ENCODE results near the gene TOX4. TPM values are rescaled to one million over a fixed set of nuclear protein-coding genes. Genes with fewer than 3 reads are reported as not detected.
A peak's percentile ranks its signal among the peaks of the same experiment; 100 is the strongest.

Gene TOX4
- total and polyA plus RNA-seq, 12 donors = 14.9 to 104 (median 93.8) TPM

DNA sequence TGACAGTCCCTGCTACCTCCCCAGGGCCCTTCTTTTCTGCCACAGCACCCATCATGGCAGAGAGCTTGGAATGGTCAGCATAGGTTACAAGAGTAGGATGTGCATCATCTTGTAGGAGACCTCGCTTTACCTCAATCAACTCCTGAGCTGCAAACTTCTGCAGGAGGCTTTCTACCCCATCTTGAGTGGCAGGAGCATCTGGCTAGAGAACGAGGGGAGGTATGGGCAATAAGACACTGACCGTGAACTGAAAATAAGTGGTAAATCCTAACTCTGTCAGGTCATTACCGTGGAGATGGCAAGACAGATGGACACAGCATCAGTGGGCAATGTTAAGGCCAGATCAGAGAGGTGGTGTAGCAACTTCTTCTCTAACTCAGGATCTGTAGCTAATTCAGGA is 26.4 kb downstream of the TOX4 start:
- Histone ChIP-seq H3K27ac (no peak overlapping the region), H3K4me3 (no peak overlapping the region), H3K36me3 (peaks cover 0 to 80% (median 38%) of the 10 kb centered on the region in 9 donors), H3K27me3 (no peaks in the 10 kb centered on the region), H3K4me1 (peaks cover 0 to 12% (median 0%) of the 10 kb centered on the region in 9 donors), H3K9me3 (no peaks in the 10 kb centered on the region)
- TF ChIP-seq, protein P1, sequence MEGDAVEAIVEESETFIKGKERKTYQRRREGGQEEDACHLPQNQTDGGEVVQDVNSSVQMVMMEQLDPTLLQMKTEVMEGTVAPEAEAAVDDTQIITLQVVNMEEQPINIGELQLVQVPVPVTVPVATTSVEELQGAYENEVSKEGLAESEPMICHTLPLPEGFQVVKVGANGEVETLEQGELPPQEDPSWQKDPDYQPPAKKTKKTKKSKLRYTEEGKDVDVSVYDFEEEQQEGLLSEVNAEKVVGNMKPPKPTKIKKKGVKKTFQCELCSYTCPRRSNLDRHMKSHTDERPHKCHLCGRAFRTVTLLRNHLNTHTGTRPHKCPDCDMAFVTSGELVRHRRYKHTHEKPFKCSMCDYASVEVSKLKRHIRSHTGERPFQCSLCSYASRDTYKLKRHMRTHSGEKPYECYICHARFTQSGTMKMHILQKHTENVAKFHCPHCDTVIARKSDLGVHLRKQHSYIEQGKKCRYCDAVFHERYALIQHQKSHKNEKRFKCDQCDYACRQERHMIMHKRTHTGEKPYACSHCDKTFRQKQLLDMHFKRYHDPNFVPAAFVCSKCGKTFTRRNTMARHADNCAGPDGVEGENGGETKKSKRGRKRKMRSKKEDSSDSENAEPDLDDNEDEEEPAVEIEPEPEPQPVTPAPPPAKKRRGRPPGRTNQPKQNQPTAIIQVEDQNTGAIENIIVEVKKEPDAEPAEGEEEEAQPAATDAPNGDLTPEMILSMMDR (IDR thresholded peaks at IDR 0.05) = no peak
- intact Hi-C loops (cut with DNase I) = loop anchor here in 2 of 10 donors (5.0 to 10.0 kb wide), 2 partner anchors 51 to 54 kb away; no protein-coding TSS in a partner anchor
- WGBS, 2 donors = 97% methylated on average over 4 of the region's 4 CpGs
- no peak for DNase-seq
- no peak for ATAC-seq

DNA sequence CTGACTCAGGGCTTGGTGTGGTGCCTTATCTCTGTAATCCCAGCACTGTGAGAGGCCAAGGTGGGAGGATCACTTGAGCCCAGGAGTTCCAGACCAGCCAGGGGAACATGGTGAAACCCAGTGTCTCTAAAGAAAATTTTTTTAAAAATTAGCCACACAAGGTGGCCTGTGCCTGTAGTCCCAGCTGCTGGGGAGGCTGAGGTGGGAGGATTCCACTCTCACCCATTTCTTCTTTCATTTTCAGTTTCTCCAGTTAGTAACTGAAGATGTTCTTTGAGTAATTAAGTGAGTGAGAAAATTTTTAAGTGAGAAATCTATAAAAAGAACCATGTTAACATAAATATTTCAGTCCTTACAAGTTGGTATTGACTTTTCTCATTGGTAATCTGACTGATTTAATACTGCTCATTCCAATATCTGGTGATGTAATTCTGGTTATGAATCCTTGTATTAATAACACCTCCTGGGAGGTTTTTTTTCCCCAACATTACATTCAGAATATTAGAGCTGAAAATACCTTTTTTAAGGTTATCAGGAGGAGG is 28.1 kb downstream of the TOX4 start:
- Histone ChIP-seq H3K4me3 (no peak overlapping the region), H3K4me1 (peaks cover 0 to 27% (median 13%) of the 10 kb centered on the region in 9 donors), H3K27me3 (no peaks in the 10 kb centered on the region), H3K27ac (peak overlapping the region in 1 of 10 donors; percentile 11), H3K36me3 (peaks cover 0 to 69% (median 28%) of the 10 kb centered on the region in 9 donors), H3K9me3 (no peaks in the 10 kb centered on the region)
- ATAC-seq (no peak), DNase-seq (no peak)
- TF ChIP-seq, protein P1 (IDR thresholded peaks at IDR 0.05) = no peak
- intact Hi-C loops (cut with DNase I) = loop anchor here in 1 of 10 donors (10.0 kb wide), 1 partner anchor 50 kb away; no protein-coding TSS in a partner anchor

DNA sequence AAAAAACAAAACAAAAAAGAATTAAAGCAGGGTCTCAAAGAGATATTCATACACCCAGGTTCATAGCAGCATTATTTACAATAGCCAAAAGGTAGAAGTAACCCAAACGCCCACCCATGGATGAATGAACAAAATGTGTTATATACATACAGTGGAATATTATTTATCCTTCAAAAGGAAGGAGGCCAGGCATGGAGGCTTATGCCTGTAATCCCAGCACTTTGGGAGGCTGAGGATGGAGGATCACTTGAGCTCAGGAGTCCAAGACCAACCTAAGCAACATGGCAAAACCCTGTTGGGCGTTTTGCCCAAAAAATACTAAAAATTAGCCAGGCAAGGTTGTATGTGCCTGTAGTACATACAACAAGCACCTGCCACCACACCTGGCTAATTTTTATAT is 29.6 kb downstream of the TOX4 start:
- Histone ChIP-seq H3K36me3 (peaks cover 0 to 55% (median 18%) of the 10 kb centered on the region in 9 donors), H3K9me3 (no peaks in the 10 kb centered on the region), H3K27me3 (no peaks in the 10 kb centered on the region), H3K4me3 (no peak overlapping the region), H3K27ac (no peak overlapping the region), H3K4me1 (peaks cover 0 to 33% (median 19%) of the 10 kb centered on the region in 9 donors)
- ATAC-seq (no peak), DNase-seq (no peak)
- WGBS, 2 donors = 90 to 94% methylated on average over 2 of the region's 2 CpGs
- TF ChIP-seq, protein P1 (IDR thresholded peaks at IDR 0.05) = no peak
- intact Hi-C loops (cut with DNase I) = loop anchor here in 1 of 10 donors (10.0 kb wide), 1 partner anchor 48 kb away; no protein-coding TSS in a partner anchor

DNA sequence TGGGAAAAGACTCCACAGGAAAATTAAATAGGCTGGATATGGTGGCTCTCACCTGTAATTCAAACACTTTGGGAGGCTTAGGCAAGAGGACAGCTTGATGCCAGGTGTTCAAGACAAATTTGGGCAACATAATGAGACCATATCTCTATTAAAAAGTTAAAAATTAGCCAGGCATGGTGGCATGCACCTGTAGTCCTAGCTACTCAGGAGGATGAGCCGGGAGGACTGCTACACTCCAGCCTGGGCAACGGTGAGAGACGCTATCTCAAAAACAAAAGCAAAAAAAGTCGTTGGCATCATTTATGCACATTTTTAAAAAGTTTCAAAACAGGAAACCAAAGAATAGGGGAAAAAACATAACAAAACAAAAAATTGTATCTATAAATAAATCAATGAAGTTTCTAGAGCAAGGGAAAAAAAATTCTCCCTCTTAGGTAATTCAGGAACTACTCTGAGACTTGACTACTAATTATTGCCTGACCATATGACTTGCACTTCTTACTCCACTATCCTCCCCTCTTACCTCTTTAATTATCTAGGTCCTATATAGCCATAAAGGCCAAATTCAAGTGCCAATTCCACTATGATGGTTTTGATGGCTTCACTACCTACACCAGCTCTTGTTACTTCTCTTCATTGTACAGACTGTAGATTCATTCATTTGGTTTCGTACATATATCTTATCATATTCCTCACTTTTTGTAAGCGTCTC is 32.6 kb downstream of the TOX4 start:
- 76 to 83% methylated on average over 6 of the region's 6 CpGs for WGBS, 2 donors
- H3K4me1 ChIP-seq = peaks cover 0 to 37% (median 19%) of the 10 kb centered on the region in 9 donors
- intact Hi-C loops (cut with DNase I) = loop anchor here in 4 of 10 donors (1.0 to 10.0 kb wide), 5 partner anchors 32 to 48 kb away; partner anchors contain the start of genes RAB2B (in 3 of the 4) and TOX4 (in 2 of the 4)
- peak overlapping the region in 6 of 10 donors; percentile 74 to 94 (median 81) for H3K4me3 ChIP-seq
- H3K9me3 ChIP-seq = no peaks in the 10 kb centered on the region
- DNase-seq (no peak), ATAC-seq (no peak)
- H3K27me3 ChIP-seq = no peaks in the 10 kb centered on the region
- peaks cover 0 to 31% (median 6%) of the 10 kb centered on the region in 9 donors for H3K36me3 ChIP-seq
- TF ChIP-seq, protein P1 (IDR thresholded peaks at IDR 0.05) = no peak
- peak overlapping the region in 1 of 10 donors; percentile 90 for H3K27ac ChIP-seq
